CD14-positive monocyte (primary cell): Measurements from ENCODE around the gene IQCN. TPM values are rescaled to one million over a fixed set of nuclear protein-coding genes. Genes with fewer than 3 reads are reported as not detected.

Experiments
- DNase-seq, 3 donors: peaks; one replicate each; pipeline ENCODE4 v3.0.0-alpha.2; 2011 to 2022
- H2AFZ ChIP-seq: 2 replicates; pipeline ENCODE4 v1.6.0; 2012; ENCODE audit warnings: mild to moderate bottlenecking, low read depth, low read length, inconsistent platforms; ENCODE audit not compliant: insufficient read depth, poor library complexity, severe bottlenecking
- H3K27ac ChIP-seq, 2 donors: 1 replicate in 1 of 2; 2 replicates in 1 of 2; pipeline ENCODE4 v1.5.1; 2012 to 2013; ENCODE audit warnings: low read length in 2 of 2, control low read depth in 1 of 2, inconsistent platforms in 1 of 2, low read depth in 1 of 2, mild to moderate bottlenecking in 1 of 2
- H3K27me3 ChIP-seq, 2 donors: one replicate each; pipeline versions ENCODE4 v1.6.0 to v1.6.1; 2011 to 2013; ENCODE audit warnings: low read length in 2 of 2; ENCODE audit not compliant: control insufficient read depth in 2 of 2, insufficient read depth in 2 of 2
- H3K36me3 ChIP-seq, 2 donors: replicated peaks in 1 of 2; 1 replicate in 1 of 2; 2 replicates in 1 of 2; pipeline versions ENCODE4 v1.5.1 to v1.6.1; 2012 to 2013; ENCODE audit warnings: low read length in 2 of 2, control low read depth in 1 of 2, inconsistent platforms in 1 of 2, mild to moderate bottlenecking in 1 of 2; ENCODE audit not compliant: insufficient read depth in 2 of 2, control insufficient read depth in 1 of 2
- H3K4me1 ChIP-seq, 2 donors: 1 replicate in 1 of 2; 2 replicates in 1 of 2; pipeline versions ENCODE4 v1.5.1 to v1.6.1; 2012 to 2013; ENCODE audit warnings: low read length in 2 of 2, control low read depth in 1 of 2, inconsistent platforms in 1 of 2, mild to moderate bottlenecking in 1 of 2, moderate library complexity in 1 of 2; ENCODE audit not compliant: insufficient read depth in 2 of 2, control insufficient read depth in 1 of 2
- H3K4me2 ChIP-seq: replicated peaks from 2 replicates; pipeline ENCODE3; 2012; ENCODE audit warnings: low read length, moderate library complexity, mild to moderate bottlenecking; ENCODE audit not compliant: poor library complexity, severe bottlenecking; ENCODE audit errors: extremely low read depth
- H3K4me3 ChIP-seq, 3 experiments: fragments of 200-600 bp in 1 of 3; sonication (generic) in 1 of 3; replicated peaks in 1 of 3; 1 replicate in 2 of 3; 2 replicates in 1 of 3; pipeline ENCODE4 v1.5.1; 2011 to 2013; ENCODE audit warnings: low read length in 3 of 3, mild to moderate bottlenecking in 3 of 3, control low read depth in 2 of 3, low read depth in 2 of 3, inconsistent platforms in 1 of 3, moderate library complexity in 1 of 3
- H3K79me2 ChIP-seq: 2 replicates; pipeline ENCODE4 v1.6.0; 2012; ENCODE audit warnings: mild to moderate bottlenecking, control low read depth, inconsistent platforms, low read length, moderate library complexity; ENCODE audit not compliant: insufficient read depth
- H3K9ac ChIP-seq: 2 replicates; pipeline ENCODE4 v1.6.0; 2017; ENCODE audit warnings: low read length, mild to moderate bottlenecking; ENCODE audit not compliant: insufficient read depth, poor library complexity, severe bottlenecking
- H3K9me3 ChIP-seq, 2 donors: replicated peaks in 1 of 2; 1 replicate in 1 of 2; 2 replicates in 1 of 2; pipeline versions ENCODE4 v1.5.1 to v1.6.1; 2012 to 2013; ENCODE audit warnings: low read length in 2 of 2, control low read depth in 1 of 2; ENCODE audit not compliant: control insufficient read depth in 1 of 2, insufficient read depth in 1 of 2
- H4K20me1 ChIP-seq: 2 replicates; pipeline ENCODE4 v1.6.0; 2012; ENCODE audit warnings: mild to moderate bottlenecking, low read length, control low read depth, moderate library complexity; ENCODE audit not compliant: insufficient read depth
- H3K27ac Mint-ChIP-seq, 7 donors: one replicate each; pipeline ENCODE4 v1.8.0; 2020; ENCODE audit warnings: mild to moderate bottlenecking in 7 of 7, mixed read lengths in 7 of 7, moderate library complexity in 6 of 7, inconsistent platforms in 2 of 7
- H3K27me3 Mint-ChIP-seq, 3 donors: one replicate each; pipeline ENCODE4 v1.8.0; 2021 to 2022; ENCODE audit warnings: low read depth in 3 of 3, mild to moderate bottlenecking in 3 of 3, mixed read lengths in 3 of 3, moderate library complexity in 3 of 3, inconsistent platforms in 1 of 3
- H3K36me3 Mint-ChIP-seq, 2 donors: one replicate each; pipeline ENCODE4 v1.8.0; 2020; ENCODE audit warnings: mixed read lengths in 2 of 2, inconsistent platforms in 1 of 2, mild to moderate bottlenecking in 1 of 2
- H3K4me1 Mint-ChIP-seq: one replicate; pipeline ENCODE4 v1.8.0; 2020; ENCODE audit warnings: mild to moderate bottlenecking, mixed read lengths
- H3K4me3 Mint-ChIP-seq, 2 donors: one replicate each; pipeline ENCODE4 v1.8.0; 2020; ENCODE audit warnings: mild to moderate bottlenecking in 2 of 2, mixed read lengths in 2 of 2, moderate library complexity in 1 of 2
- H3K9me3 Mint-ChIP-seq, 7 donors: one replicate each; pipeline ENCODE4 v1.8.0; 2020 to 2022; ENCODE audit warnings: mixed read lengths in 7 of 7, mild to moderate bottlenecking in 6 of 7, moderate library complexity in 6 of 7, inconsistent platforms in 2 of 7
- CTCF ChIP-seq: fragments of 200-600 bp; IDR thresholded peaks from one replicate; pipeline ENCODE4 v1.8.0; 2022; ENCODE audit warnings: antibody characterized with exemption, mild to moderate bottlenecking
- WGBS: methylation state at CpG from one replicate; pipeline ENCODE4 v1.1.5; 2013; ENCODE audit warnings: missing lambda C conversion rate; ENCODE audit not compliant: insufficient coverage; 5-methylcytosine and 5-hydroxymethylcytosine counted together
- intact Hi-C, 2 donors: fragments of 100-400 bp; cut with micrococcal nuclease; formaldehyde crosslinking; loops; one replicate each; pipeline versions ENCODE4 v1.15.0 to v1.15.1; 2023
- polyA plus RNA-seq, 3 donors: library from polyadenylated mRNA; depleted of rRNA in 1 of 3; unstranded in 2 of 3; stranded (reverse) in 1 of 3; fragments of 300-500 nt in 2 of 3; fragments of >200 nt in 1 of 3; fragmentation: Illumina TruSeq in 2 of 3; gene quantifications; 1 replicate in 2 of 3; 2 replicates in 1 of 3; pipeline ENCODE4 v1.2.3, GENCODE V29; 2012 to 2021

Gene IQCN
- polyA plus RNA-seq, 3 donors: 6.9 TPM; not detected in 2

- peak overlapping the region in 1 of 2 donors; percentile 43 for H3K4me3 Mint-ChIP-seq
- intact Hi-C loops: no loop called here
Measured at GRCh38 chr19:18229915-18230314, 44.3 kb downstream of the IQCN start.

GRCh38 chr19:18229474-18229873, 44.8 kb downstream of the IQCN start:
- no peak for DNase-seq
- peaks cover 0 to 7% of the 10 kb centered on the region in 2 donors for H3K36me3 Mint-ChIP-seq
- Histone ChIP-seq H3K4me1 (peaks cover 8 to 23% of the 10 kb centered on the region in 2 donors), H3K36me3 (no peaks in the 10 kb centered on the region), H3K4me3 (no peak overlapping the region), H3K27ac (no peak overlapping the region), H3K4me2 (no peak overlapping the region), H4K20me1 (no peaks in the 10 kb centered on the region), H3K9ac (no peak overlapping the region), H3K27me3 (peaks cover 25 to 69% of the 10 kb centered on the region in 2 donors), H2AFZ (no peak overlapping the region), H3K9me3 (peaks cover 7% of the 10 kb centered on the region in 2 donors), H3K79me2 (no peaks in the 10 kb centered on the region)
- H3K9me3 Mint-ChIP-seq: peaks cover 7 to 25% (median 16%) of the 10 kb centered on the region in 7 donors
- peak; percentile 44 for TF ChIP-seq CTCF
- intact Hi-C loops: no loop called here
- H3K4me1 Mint-ChIP-seq: peaks cover 25% of the 10 kb centered on the region
- H3K27me3 Mint-ChIP-seq: peaks cover 53 to 77% (median 74%) of the 10 kb centered on the region in 3 donors
- 100% methylated on average over 2 of the region's 5 CpGs for WGBS
- H3K4me3 Mint-ChIP-seq: peak overlapping the region in 1 of 2 donors; percentile 43
- no peak overlapping the region for H3K27ac Mint-ChIP-seq

More at GRCh38 chr19:18229915-18230314, 44.3 kb downstream of the IQCN start:
- Mint-ChIP-seq H3K27me3 (peaks cover 49 to 77% (median 70%) of the 10 kb centered on the region in 3 donors), H3K4me1 (peaks cover 20% of the 10 kb centered on the region), H3K27ac (peak overlapping the region in 1 of 7 donors; percentile 38), H3K36me3 (peaks cover 0 to 3% of the 10 kb centered on the region in 2 donors), H3K9me3 (peaks cover 7 to 22% (median 14%) of the 10 kb centered on the region in 7 donors)
- H4K20me1 ChIP-seq: no peaks in the 10 kb centered on the region
- H3K27ac ChIP-seq: no peak overlapping the region
- TF ChIP-seq CTCF: no peak
- no peak for DNase-seq
- 100% methylated on average over 2 of the region's 4 CpGs for whole genome bisulfite sequencing
- peaks cover 7% of the 10 kb centered on the region in 2 donors for H3K9me3 ChIP-seq
- peaks cover 24 to 65% of the 10 kb centered on the region in 2 donors for H3K27me3 ChIP-seq
- H2AFZ ChIP-seq: no peak overlapping the region
- no peak overlapping the region for H3K4me2 ChIP-seq
- H3K4me1 ChIP-seq: peaks cover 3 to 19% of the 10 kb centered on the region in 2 donors
- H3K36me3 ChIP-seq: no peaks in the 10 kb centered on the region
- H3K79me2 ChIP-seq: no peaks in the 10 kb centered on the region
- H3K9ac ChIP-seq: no peak overlapping the region
- no peak overlapping the region for H3K4me3 ChIP-seq
